NOMO-1 treated with dmso at 0.1 percent for 144 hours (cell line): ENCODE results near the gene AARS2.
"Not testable (repeated sequence)": the region's sequence is repeated elsewhere in the genome, so short reads cannot be mapped to it uniquely, and the experiment has no call there.

Experiments
- DNase-seq: peaks from one replicate; lab custom pipeline; 2025; ENCODE audit not compliant: unreplicated experiment; lab: John Stamatoyannopoulos, UW

The AARS2 gene

DNA sequence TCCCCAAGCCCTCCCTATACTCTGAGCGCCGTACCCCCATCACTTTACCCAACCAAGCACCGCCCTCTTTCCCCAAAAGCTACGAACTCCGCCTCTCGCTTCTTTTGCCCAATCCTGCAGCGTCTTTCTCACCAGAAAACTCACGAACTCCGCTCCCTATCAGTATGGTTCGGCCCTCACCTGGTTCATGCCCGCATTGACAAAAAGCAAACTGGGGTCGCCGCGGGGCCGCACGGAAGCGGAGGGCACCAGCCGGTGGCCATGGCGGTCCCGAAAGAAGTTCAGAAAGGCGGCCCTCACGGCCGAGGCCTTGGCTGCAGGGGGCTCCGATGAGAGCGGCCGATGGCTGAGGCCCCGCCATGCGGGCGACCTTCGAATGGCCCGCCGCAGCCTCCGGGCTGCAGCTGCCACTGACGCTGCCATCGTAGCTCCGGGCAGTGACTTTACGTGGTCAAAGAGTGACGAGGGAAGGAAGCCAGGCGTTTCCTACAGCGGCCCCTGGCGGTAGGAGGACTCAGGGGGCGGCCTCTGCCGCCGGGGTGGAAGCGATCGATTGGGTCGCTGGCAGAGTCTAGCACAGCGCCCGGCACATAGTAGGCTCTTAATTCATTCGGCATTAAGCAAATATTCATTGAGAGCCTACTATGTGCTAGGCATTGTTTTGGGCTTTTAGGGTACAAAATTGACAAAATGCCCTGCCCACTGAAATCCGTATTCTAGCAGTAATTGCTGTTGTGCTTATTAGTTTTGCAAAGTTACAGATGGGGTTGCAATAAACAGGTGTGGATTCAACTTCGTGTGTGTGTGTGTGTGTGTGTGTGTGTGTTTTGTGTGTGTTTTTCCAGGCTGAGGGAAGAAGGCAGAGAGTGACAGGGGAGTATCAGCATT is at the start of gene AARS2:
AARS2 (minus strand) TSS at position 447 of the 888 bp plus-strand sequence; CDS start at position 423, 24 bp downstream.
- peak; percentile 68 for DNase-seq

DNA sequence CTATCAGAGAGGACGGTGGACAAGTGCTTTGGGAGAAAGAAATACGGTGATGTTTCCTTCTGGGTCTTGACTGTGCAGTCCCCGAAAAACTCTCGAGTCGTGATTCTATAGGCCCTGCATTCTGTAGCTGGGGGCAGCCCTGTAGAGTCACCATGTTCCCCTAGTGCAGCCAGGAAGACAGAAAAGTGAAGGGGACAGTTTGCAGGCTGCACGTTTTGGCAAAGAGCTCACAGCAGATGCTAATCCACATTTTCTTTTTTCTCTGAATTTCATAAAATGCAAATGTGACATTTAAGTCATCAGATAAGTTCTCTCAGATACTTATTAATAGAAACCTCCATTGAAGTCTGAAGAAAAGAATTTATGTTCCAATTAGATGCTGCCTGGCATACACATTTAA is 48.8 kb upstream of the AARS2 start:
- DNase-seq, result no peak

- DNase-seq, result no peak
These were observed 46.8 kb upstream of the AARS2 start for GRCh38 chr6:44359973-44360372.

DNA sequence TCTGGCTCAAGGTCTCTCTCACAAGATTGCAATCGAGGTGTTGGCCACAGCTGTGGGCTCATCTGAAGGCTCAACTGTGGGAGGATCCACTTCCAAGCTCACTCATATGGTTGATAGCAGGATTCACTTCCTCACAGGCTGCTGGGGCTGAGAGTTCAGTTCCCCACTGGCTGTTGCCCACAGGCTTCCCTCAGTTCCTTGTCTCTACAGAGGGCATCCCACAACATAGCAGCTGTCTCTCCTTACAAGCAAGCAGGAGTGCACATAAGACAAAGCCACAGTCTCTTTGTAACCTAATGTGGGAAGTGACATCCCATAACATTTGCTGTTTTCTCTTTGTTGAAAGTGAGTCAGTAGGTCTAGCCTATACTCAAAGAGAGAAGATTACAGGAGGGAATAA is 43.3 kb upstream of the AARS2 start:
- no peak for DNase-seq

DNA sequence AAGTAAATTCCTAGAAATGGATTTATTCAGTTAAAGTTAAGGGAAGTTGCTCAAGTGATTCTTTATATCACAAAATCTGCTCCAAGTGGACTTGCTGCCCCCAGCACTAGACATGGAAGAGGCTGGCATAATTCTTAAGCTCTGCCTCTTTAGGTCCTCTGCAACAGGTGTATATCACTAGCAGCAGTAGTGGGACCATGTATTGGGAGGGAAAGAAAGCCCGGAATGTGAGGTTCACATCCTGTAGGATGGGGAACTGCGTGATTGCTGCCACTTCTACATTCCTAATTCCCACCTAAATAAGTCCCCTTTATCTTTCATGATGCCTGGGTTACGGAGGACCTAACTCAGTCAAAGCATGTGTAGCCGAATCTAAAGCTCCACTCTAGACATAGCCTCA is 42.5 kb upstream of the AARS2 start:
- no peak for DNase-seq

DNA sequence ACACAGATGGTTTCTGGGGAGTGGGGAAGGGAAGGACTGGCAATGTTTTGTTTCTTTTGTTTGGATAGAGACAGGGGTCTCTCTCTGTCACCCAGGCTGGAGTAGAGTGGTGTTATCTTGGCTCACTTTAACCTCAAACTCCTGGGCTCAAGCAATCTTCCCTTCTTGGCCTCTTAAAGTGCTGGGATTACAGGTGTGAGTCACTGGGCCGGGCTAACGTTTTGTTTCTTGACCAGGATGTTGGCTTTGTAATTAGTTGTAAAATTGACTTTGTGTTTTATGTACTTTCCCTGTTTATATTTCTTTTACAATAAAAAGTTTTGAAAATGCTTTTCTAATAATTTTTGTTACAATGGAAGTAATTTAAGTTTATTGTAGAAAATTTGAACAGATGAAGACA is 40.2 kb upstream of the AARS2 start:
- no peak for DNase-seq

- no peak for DNase-seq
These were observed 39.1 kb upstream of the AARS2 start for GRCh38 chr6:44352259-44352658.

- DNase-seq, result not testable (repeated sequence)
These were observed 37.5 kb upstream of the AARS2 start for GRCh38 chr6:44350650-44350994.

DNA sequence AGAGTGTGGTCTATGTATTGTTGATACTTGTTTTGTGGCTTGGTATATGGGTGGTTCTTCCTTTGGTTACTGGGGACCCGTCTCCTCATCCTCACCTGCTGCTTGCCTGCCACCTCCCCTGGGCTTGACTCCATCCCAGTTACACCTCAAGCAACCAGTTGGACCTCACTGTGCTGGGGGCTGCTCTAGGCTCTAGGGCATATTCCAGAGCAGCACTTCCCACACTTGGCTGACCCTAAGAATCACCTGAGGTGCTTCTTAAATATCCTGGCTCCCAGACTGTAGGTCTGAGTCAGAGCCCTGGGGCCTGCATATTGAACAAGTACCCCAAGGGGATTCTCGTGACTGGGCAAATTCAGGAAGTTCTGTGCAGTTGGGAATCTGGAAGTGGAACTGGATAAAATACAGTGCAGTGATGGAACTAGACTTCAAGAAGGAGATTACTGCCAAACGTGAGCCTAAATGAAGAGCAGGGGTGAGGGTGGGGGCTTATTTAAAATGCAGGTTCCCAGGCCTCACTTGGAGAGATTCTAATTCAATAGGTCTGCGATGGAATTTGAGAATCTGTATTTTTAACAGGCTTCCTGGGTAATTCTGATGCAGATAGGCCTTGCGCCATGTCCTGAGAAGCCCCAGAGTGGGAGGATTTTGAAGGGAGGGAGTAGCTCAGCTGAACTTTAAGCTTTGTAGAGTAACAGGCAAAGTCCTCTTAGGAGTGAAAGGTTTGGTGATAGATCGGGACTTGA is 36.9 kb upstream of the AARS2 start:
- DNase-seq, result no peak

GRCh38 chr6:44346818-44347217 is 33.7 kb upstream of the AARS2 start:
- not testable (repeated sequence) for DNase-seq

DNA sequence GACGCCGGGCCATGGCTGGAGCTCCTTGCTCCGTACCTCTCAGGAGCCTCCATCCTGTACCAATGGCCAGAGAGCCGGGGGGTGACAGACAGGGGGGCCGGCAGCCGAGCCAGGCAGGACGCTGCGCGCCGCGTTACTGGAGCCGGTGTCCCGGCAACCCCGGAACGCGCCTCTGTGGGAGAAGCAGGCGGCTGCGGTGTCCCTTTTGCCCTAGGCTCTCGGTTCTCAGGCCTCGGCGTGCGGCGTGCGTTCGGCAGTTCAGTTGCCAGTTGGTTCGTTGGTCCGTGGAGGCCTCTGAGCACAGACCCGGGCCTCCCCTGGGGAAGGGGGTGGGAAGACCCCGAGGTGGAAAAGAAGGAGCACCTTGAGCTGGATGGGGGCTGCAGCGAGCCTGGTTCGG is 29.3 kb upstream of the AARS2 start, which contains the start of gene SPATS1:
SPATS1 (plus strand) TSS at position 162 of the 400 bp plus-strand sequence. CDS start 446 bp downstream, outside the sequence.
- DNase-seq, result no peak

DNA sequence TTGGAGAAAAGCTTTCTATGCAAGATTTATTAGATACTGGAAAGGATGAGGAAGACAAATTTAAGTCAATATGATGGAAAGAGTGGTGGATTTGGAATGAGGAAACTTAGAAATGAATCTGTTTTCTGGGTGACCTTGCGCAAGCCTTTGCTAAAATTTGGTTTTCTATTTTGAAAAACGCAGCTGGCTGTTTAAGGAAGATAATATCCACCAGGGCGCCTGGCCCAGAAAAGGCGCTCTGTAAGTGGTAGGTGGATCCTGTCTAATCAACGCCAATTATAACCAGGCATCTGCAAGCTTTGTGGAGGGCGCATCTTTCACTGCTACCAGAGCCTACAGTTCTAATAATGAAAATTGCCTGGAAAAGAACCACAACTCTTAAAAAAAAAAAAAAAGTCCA is 28.9 kb upstream of the AARS2 start:
- peak; percentile 58 for DNase-seq

DNA sequence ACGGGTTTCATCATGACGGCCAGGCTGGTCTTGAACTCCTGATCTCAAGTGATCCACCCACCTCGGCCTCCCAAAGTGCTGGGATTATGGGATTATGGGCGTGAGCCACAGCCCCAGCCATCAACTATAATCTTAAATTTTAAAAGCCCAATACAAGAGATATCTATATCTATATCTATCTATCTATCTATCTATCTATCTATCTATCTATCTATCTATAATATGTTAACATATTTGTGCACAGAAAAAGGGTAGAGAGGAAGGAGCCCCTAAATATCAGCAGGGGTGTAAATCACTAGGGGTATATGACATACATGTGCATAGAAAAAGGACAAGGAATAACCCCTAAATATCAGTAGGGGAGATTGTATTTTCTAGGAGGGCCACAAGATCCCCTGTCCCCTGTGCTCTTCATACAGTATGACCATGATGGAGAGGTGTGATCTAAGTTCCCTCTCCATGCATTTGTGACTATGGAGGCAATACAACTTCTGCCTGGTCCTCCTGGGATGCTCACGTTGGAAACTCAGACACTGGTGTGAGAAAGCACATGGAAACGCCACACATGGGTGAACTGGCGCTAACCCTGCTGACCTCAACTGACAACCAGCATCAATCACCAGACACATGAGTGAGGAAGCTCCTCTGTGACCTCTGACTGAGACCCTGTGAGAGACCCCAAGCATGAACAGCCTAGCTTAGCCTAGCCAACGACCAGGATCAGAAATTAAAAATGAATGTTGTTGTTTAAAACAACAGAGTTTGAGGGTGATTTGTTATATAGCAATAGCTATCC is 28.1 kb upstream of the AARS2 start:
- DNase-seq, result no peak

DNA sequence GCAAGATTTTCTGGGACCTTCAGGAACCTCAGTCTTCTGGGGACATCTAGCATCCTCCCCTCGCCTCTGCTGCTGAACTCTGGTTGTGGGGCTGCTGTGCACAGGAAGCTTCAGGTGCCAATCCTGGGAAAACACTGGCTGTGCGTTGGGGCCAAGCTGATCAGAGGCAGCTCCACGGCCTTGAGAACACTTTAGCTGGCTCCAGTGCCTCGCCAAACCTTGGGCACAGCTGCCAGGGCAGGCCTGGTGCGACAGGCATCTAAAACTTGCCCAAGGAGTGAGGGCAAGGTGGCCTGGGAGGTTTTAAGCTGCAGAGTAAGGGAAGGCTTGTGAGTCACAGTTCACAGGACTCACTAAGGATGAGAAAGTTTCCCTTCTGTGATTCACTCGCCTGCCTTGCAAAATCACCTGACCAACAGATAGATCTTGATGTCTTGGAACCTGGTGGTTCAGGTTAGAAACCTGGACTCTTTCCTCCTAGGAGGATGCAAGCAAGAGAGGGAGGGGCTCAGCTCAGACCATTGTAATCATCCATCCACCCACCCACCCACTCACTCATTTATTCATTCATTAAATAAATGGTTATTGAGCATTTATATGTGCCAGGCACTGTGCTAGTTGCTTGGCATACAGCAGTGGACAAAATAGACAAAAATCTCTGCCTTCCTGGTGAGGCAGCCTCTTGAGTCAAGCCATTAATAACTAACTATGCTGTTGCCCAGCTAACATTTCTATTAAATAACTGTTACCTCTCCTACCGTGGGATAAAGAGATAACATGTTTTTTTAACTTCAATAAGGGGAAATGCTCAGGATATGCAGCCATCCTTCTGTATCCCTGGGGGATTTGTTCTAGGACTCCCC is 26.8 kb upstream of the AARS2 start:
- no peak for DNase-seq

DNA sequence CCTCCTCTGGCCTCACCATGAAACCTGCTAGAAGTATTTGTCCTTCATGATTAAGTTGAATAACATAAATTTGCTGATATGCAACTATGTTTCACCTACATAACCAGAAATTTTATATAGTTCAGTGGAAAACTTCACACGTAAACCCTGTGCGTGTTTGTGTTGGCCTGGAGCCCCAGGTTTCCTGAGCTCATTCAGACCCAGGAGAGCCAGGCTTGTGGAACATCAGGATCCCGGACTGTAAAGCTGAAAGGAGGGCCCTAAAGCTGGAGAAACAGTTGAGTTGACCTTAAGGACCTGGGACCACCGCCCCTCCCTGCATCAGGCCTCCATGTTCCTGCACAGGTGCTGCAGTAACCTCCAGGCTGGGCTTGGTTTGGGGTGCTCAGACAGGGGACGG is 26.2 kb upstream of the AARS2 start:
- no peak for DNase-seq

DNA sequence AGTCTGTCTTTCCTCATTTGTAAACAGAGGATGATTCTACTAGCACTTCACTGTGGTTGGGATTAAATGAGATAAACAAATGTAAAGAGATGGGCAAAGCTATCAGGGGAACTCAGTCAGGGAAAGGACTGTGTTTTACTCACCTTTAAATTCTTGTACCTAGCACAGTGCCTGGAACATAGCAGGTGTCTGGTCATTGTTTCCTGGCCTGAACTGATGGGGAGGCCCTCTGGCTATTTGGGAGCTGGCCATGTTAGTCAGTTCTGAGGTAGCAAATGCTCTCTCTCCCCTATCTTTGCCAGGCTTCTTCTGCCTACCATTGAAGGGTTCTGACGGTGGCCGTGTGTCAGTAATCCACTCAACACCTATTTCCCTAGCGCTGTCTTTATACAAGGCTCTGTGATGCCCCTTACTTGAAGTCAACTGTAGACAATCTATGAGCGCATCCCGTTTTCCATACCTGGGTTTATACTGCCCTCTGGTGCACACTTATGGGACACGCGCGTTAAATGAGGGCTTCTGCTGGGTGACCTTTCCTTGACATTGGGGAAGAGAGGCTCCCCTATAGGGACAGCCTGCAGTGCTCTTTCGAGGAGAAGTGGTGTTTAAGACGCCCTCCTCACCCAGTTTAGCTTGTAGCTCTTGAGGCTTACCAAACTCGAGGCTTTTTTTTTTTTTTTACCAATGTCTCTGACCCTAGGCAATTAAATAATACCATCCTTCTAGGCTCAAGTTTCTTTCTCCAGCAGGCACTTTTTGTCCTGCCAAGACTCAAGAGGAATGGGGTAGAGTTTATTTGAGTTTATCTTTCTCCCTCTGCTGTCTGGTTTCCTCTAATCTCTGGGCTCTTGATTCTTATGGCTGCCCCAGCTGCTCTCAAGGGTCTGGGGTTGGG is 25.3 kb upstream of the AARS2 start:
- DNase-seq, result peak; percentile 39

DNA sequence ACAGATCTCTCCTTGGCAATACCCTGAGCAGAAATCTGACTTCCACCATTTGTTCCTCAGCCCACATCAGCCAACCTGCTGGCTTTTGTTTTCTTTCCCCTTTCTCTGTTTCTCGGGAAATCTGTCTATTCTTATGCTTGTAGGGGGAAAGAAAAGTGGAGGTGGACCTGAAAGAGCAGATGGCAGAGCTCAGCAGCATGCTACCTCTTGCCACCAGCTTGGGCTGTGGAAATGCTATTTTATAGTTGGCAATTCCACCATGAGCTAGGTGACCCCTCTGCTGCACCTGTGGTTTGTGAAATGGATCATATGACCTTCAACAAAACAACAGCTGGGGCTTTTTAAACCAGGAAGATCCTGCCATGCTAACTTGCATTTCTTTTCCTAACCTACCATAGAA is 22.5 kb upstream of the AARS2 start:
- no peak for DNase-seq

DNA sequence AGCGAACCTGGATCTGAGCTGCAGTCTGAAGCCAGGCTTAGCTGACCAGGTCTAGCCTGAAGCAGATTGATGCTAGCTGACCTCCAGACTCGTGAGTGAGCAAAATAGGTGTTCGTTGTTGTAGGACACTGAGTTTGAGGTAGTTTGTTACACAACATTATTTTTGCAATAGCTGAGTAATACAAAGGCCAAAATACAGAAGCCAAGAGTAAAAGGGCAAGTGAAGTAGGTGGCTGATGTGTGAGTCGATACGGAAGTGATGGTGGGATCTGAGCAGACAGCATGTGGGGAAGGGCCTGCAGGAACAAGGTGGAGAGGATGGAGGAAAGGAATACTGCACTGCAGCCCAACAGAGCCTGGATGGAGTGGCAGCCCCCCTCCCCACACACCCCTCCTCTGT is 20.8 kb upstream of the AARS2 start:
- DNase-seq, result peak; percentile 55

DNA sequence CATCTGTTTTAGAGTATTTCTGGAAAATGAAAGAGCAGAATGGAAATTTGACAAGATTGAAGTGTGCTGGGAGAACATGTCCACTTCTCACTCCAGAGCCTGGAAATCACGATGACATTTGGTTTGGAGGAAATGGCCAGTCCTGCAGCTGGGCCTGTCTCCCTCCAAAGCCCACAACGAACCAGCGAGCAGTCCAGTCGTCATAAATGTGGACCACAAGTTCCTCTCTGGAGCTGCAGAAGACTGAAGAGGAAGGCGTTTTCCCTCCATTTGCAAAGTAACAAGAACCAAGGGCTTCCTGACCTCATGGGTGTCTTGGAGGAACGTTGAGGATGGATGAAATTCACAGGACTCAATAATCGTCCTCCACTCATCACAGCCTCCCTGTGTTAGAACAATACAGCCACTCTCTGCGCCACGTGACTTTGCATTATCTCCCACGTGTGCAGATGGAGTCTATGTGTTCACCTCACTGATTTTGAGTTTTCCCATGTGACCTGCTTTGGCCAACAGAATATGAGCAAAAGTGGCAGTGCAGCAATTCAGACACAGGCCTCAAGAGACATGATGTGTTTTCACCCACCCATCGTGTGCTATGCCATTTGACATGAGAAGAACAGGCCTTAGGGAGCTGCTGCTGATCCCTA is 20.2 kb upstream of the AARS2 start:
- DNase-seq, result no peak
